Measurements from ENCODE around the gene FSTL5. TPM values are rescaled to one million over a fixed set of nuclear protein-coding genes. Genes with fewer than 3 reads are reported as not detected.

Gene FSTL5
- polyA plus RNA-seq, 3 donors: not detected

DNA sequence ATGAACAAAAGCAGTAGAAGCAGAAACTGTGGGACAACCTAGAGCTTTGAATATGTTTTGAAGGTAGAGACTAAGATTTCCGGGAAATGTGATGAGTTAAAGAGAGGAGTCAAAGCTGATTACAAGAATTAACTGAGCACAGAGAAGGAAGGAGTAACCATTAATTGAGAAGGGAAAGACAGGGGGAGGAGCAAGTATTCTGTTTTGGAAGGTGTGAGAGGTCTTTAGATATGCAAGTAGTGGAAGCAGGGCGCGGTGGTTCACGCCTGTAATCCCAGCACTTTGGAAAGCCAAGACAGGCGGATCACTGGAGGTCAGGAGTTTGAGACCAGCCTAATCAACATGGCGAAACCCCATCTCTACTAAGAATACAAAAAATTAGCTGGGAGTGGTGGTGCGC lies 171.5 kb downstream of the FSTL5 start:
- no peaks in the 10 kb centered on the region for H3K36me3 Mint-ChIP-seq

DNA sequence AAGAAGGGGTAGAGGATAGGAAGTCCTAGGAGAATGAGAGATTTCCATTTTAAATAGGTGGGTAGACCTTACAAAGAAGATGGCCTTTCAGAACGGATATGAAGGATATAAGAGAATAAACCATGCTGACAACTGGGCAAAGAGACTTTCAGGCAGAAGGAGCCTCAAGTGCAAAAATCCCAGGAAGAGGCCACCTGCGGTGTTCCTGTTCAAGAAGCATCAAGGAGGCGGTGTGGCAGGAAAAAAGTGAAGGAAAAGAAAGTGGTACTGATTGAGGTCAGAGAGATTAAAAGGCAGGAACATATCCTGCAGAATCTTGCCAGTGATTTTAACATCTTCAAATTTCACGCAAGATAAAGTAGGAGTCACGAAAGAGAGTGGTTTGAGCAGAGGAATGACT lies 172.0 kb downstream of the FSTL5 start:
- no peaks in the 10 kb centered on the region for H3K36me3 Mint-ChIP-seq
- H3K9ac ChIP-seq (ENCODE audit: insufficient read depth, low read length, poor library complexity, severe bottlenecking): no peak overlapping the region
- H3K9me3 ChIP-seq (replicated peaks in 1 of 2; ENCODE audit: control insufficient read depth in 1 of 2, insufficient read depth in 1 of 2, low read length in 2 of 2): no peaks in the 10 kb centered on the region
- 76% methylated on average over 5 of the region's 5 CpGs for WGBS (ENCODE audit: insufficient coverage)
- H2AFZ ChIP-seq (ENCODE audit: insufficient read depth, low read depth, low read length, poor library complexity, severe bottlenecking): no peak overlapping the region
- peaks cover 0 to 2% (median 0%) of the 10 kb centered on the region in 7 donors for H3K9me3 Mint-ChIP-seq
- no peaks in the 10 kb centered on the region for H3K36me3 ChIP-seq (replicated peaks in 1 of 2; ENCODE audit: control insufficient read depth in 1 of 2, insufficient read depth in 2 of 2, low read length in 2 of 2)
- intact Hi-C loops (cut with micrococcal nuclease): no loop called here
- H3K4me2 ChIP-seq (replicated peaks; ENCODE audit: extremely low read depth, low read length, poor library complexity, severe bottlenecking): no peak overlapping the region
- no peak overlapping the region for H3K4me3 Mint-ChIP-seq
- DNase-seq: no peak
- no peaks in the 10 kb centered on the region for H4K20me1 ChIP-seq (ENCODE audit: insufficient read depth, low read length)
- no peak overlapping the region for H3K27ac ChIP-seq (ENCODE audit: low read depth in 1 of 2, low read length in 2 of 2)
- no peaks in the 10 kb centered on the region for H3K79me2 ChIP-seq (ENCODE audit: insufficient read depth, low read length)
- TF ChIP-seq, protein P1, sequence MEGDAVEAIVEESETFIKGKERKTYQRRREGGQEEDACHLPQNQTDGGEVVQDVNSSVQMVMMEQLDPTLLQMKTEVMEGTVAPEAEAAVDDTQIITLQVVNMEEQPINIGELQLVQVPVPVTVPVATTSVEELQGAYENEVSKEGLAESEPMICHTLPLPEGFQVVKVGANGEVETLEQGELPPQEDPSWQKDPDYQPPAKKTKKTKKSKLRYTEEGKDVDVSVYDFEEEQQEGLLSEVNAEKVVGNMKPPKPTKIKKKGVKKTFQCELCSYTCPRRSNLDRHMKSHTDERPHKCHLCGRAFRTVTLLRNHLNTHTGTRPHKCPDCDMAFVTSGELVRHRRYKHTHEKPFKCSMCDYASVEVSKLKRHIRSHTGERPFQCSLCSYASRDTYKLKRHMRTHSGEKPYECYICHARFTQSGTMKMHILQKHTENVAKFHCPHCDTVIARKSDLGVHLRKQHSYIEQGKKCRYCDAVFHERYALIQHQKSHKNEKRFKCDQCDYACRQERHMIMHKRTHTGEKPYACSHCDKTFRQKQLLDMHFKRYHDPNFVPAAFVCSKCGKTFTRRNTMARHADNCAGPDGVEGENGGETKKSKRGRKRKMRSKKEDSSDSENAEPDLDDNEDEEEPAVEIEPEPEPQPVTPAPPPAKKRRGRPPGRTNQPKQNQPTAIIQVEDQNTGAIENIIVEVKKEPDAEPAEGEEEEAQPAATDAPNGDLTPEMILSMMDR (IDR thresholded peaks at IDR 0.05): no peak
- H3K4me1 ChIP-seq (ENCODE audit: control insufficient read depth in 1 of 2, insufficient read depth in 2 of 2, low read length in 2 of 2): no peaks in the 10 kb centered on the region
- H3K4me1 Mint-ChIP-seq: no peaks in the 10 kb centered on the region
- no peak overlapping the region for H3K4me3 ChIP-seq (replicated peaks in 1 of 3; ENCODE audit: low read depth in 2 of 3, low read length in 3 of 3)
- no peak overlapping the region for H3K27ac Mint-ChIP-seq
- H3K27me3 Mint-ChIP-seq (ENCODE audit: low read depth in 3 of 3): no peaks in the 10 kb centered on the region
- no peaks in the 10 kb centered on the region for H3K27me3 ChIP-seq (ENCODE audit: control insufficient read depth in 2 of 2, insufficient read depth in 2 of 2, low read length in 2 of 2)

More for the DNA sequence above, 171.5 kb downstream of the FSTL5 start:
- no peaks in the 10 kb centered on the region for H3K27me3 ChIP-seq (ENCODE audit: control insufficient read depth in 2 of 2, insufficient read depth in 2 of 2, low read length in 2 of 2)
- 89% methylated on average over 1 of the region's 7 CpGs for WGBS (ENCODE audit: insufficient coverage)
- no peaks in the 10 kb centered on the region for H4K20me1 ChIP-seq (ENCODE audit: insufficient read depth, low read length)
- H3K79me2 ChIP-seq (ENCODE audit: insufficient read depth, low read length): no peaks in the 10 kb centered on the region
- no peak for DNase-seq
- H3K4me3 ChIP-seq (replicated peaks in 1 of 3; ENCODE audit: low read depth in 2 of 3, low read length in 3 of 3): no peak overlapping the region
- peaks cover 0 to 2% (median 0%) of the 10 kb centered on the region in 7 donors for H3K9me3 Mint-ChIP-seq
- H3K27me3 Mint-ChIP-seq (ENCODE audit: low read depth in 3 of 3): no peaks in the 10 kb centered on the region
- intact Hi-C loops (cut with micrococcal nuclease): no loop called here
- no peaks in the 10 kb centered on the region for H3K36me3 ChIP-seq (replicated peaks in 1 of 2; ENCODE audit: control insufficient read depth in 1 of 2, insufficient read depth in 2 of 2, low read length in 2 of 2)
- H3K27ac Mint-ChIP-seq: no peak overlapping the region
- H3K4me1 ChIP-seq (ENCODE audit: control insufficient read depth in 1 of 2, insufficient read depth in 2 of 2, low read length in 2 of 2): no peaks in the 10 kb centered on the region
- H3K9me3 ChIP-seq (replicated peaks in 1 of 2; ENCODE audit: control insufficient read depth in 1 of 2, insufficient read depth in 1 of 2, low read length in 2 of 2): no peaks in the 10 kb centered on the region
- no peaks in the 10 kb centered on the region for H3K4me1 Mint-ChIP-seq
- no peak overlapping the region for H3K4me3 Mint-ChIP-seq
- no peak overlapping the region for H3K9ac ChIP-seq (ENCODE audit: insufficient read depth, low read length, poor library complexity, severe bottlenecking)
- H3K4me2 ChIP-seq (replicated peaks; ENCODE audit: extremely low read depth, low read length, poor library complexity, severe bottlenecking): no peak overlapping the region
- H2AFZ ChIP-seq (ENCODE audit: insufficient read depth, low read depth, low read length, poor library complexity, severe bottlenecking): no peak overlapping the region
- TF ChIP-seq, protein P1 (IDR thresholded peaks at IDR 0.05): no peak
- no peak overlapping the region for H3K27ac ChIP-seq (ENCODE audit: low read depth in 1 of 2, low read length in 2 of 2)
